Calu3 (cell line): ENCODE results near the gene KRT40. TPM values are rescaled to one million over a fixed set of nuclear protein-coding genes. Genes with fewer than 3 reads are reported as not detected.

Experiments used
- BruUV-seq: library from RNA; stranded (reverse); fragments of 400-500 nt; replicated peaks from 2 replicates; lab custom pipeline; 2021; lab: Mats Ljungman, UMichigan
- CTCF ChIA-PET: fragments of 300-600 bp; sonication (Branson Sonifier 250); formaldehyde crosslinking; loops from one replicate; lab custom pipeline; 2022; ENCODE audit warnings: antibody characterized with exemption; lab: Charles Lee
- DNase-seq: peaks from one replicate; pipeline ENCODE4 v3.0.0; 2022
- H3K27ac Mint-ChIP-seq: one replicate; pipeline ENCODE4 v1.8.0; 2022; ENCODE audit warnings: mixed read lengths; ENCODE audit not compliant: unreplicated experiment
- H3K27me3 Mint-ChIP-seq: one replicate; pipeline ENCODE4 v1.8.0; 2022; ENCODE audit warnings: mixed read lengths; ENCODE audit not compliant: unreplicated experiment
- H3K36me3 Mint-ChIP-seq: one replicate; pipeline ENCODE4 v1.8.0; 2022; ENCODE audit warnings: mild to moderate bottlenecking, moderate library complexity, mixed read lengths; ENCODE audit not compliant: insufficient read depth, unreplicated experiment
- H3K4me1 Mint-ChIP-seq: one replicate; pipeline ENCODE4 v1.8.0; 2022; ENCODE audit warnings: mild to moderate bottlenecking, low read depth, mixed read lengths; ENCODE audit not compliant: unreplicated experiment
- H3K4me3 Mint-ChIP-seq: one replicate; pipeline ENCODE4 v1.8.0; 2022; ENCODE audit warnings: mild to moderate bottlenecking, low read depth, moderate library complexity, mixed read lengths; ENCODE audit not compliant: unreplicated experiment
- H3K9me3 Mint-ChIP-seq: one replicate; pipeline ENCODE4 v1.8.0; 2022; ENCODE audit warnings: low read depth, mixed read lengths; ENCODE audit not compliant: unreplicated experiment
- intact Hi-C: fragments of 100-400 bp; cut with micrococcal nuclease; formaldehyde crosslinking; loops from one replicate; pipeline ENCODE4 v1.10.0; 2022; ENCODE audit not compliant: unreplicated experiment
- total RNA-seq: library from RNA; stranded (reverse); gene quantifications from 2 replicates; pipeline ENCODE4 v1.2.3, GENCODE V29; 2022
- TF ChIP-seq, protein P1 (sequence below): fragments of 200-600 bp; IDR thresholded peaks from one replicate; pipeline ENCODE4 v1.8.0; 2022; ENCODE audit warnings: antibody characterized with exemption; ENCODE audit not compliant: unreplicated experiment

KRT40 gene
- total RNA-seq, 1 experiment from 2014 or later, result not detected

GRCh38 chr17:40993084-40993483, 9.0 kb upstream of the KRT40 start:
- no TSS peak for BruUV-seq
- Mint-ChIP-seq H3K27me3 (no peaks in the 10 kb centered on the region), H3K27ac (no peak overlapping the region), H3K9me3 (peaks cover 5% of the 10 kb centered on the region), H3K36me3 (no peaks in the 10 kb centered on the region), H3K4me1 (peaks cover 12% of the 10 kb centered on the region), H3K4me3 (no peak overlapping the region)
- intact Hi-C loops, result no loop called here
- no peak for DNase-seq
- CTCF ChIA-PET, result interaction anchor here (0.5 to 1.0 kb wide), 3 partner anchors 16 to 1134 kb away, joined by 3 to 11 read pairs (median 3); no protein-coding TSS in a partner anchor
- TF ChIP-seq, protein P1, sequence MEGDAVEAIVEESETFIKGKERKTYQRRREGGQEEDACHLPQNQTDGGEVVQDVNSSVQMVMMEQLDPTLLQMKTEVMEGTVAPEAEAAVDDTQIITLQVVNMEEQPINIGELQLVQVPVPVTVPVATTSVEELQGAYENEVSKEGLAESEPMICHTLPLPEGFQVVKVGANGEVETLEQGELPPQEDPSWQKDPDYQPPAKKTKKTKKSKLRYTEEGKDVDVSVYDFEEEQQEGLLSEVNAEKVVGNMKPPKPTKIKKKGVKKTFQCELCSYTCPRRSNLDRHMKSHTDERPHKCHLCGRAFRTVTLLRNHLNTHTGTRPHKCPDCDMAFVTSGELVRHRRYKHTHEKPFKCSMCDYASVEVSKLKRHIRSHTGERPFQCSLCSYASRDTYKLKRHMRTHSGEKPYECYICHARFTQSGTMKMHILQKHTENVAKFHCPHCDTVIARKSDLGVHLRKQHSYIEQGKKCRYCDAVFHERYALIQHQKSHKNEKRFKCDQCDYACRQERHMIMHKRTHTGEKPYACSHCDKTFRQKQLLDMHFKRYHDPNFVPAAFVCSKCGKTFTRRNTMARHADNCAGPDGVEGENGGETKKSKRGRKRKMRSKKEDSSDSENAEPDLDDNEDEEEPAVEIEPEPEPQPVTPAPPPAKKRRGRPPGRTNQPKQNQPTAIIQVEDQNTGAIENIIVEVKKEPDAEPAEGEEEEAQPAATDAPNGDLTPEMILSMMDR, result no peak

DNA sequence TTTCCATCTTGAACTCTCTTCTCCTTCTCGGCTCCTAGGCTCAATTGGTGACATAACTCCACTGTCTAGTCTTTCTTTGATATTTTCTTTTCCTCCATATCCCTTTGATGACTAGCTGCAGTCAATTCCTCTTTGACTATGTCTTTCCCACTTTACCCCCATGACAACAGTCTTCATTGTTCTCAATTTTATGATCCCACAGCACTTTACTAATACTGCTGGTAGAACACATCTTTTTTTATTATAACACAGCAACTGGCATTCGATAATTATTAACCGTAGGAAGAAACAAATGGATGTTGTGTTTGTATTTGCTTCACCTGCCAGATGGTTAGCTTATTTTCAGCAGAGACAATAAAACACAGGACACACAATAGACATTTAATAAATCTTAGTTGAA, 8.5 kb upstream of the KRT40 start:
- CTCF ChIA-PET, result interaction anchor here (0.5 to 1.0 kb wide), 2 partner anchors 15 to 529 kb away, joined by 3 to 11 read pairs; no protein-coding TSS in a partner anchor
- no peak for DNase-seq
- TF ChIP-seq, protein P1, result no peak
- H3K27ac Mint-ChIP-seq, result no peak overlapping the region
- peaks cover 16% of the 10 kb centered on the region for H3K4me1 Mint-ChIP-seq
- peaks cover 5% of the 10 kb centered on the region for H3K9me3 Mint-ChIP-seq
- H3K4me3 Mint-ChIP-seq, result no peak overlapping the region
- BruUV-seq, result no TSS peak
- intact Hi-C loops, result no loop called here
- H3K27me3 Mint-ChIP-seq, result no peaks in the 10 kb centered on the region
- no peaks in the 10 kb centered on the region for H3K36me3 Mint-ChIP-seq

GRCh38 chr17:40986920-40987319, 2.8 kb upstream of the KRT40 start:
- peaks cover 2% of the 10 kb centered on the region for H3K9me3 Mint-ChIP-seq
- TF ChIP-seq, protein P1, result no peak
- H3K27ac Mint-ChIP-seq, result no peak overlapping the region
- BruUV-seq, result no TSS peak
- DNase-seq, result no peak
- peaks cover 18% of the 10 kb centered on the region for H3K4me1 Mint-ChIP-seq
- H3K36me3 Mint-ChIP-seq, result no peaks in the 10 kb centered on the region
- H3K4me3 Mint-ChIP-seq, result no peak overlapping the region
- H3K27me3 Mint-ChIP-seq, result no peaks in the 10 kb centered on the region
- intact Hi-C loops, result no loop called here
- CTCF ChIA-PET, result interaction anchor here (0.7 to 1.1 kb wide), 3 partner anchors 27 to 341 kb away, joined by 3 read pairs; no protein-coding TSS in a partner anchor

GRCh38 chr17:40981115-40981514, 3.0 kb downstream of the KRT40 start:
- Mint-ChIP-seq H3K4me3 (no peak overlapping the region), H3K9me3 (no peaks in the 10 kb centered on the region), H3K27me3 (no peaks in the 10 kb centered on the region), H3K36me3 (no peaks in the 10 kb centered on the region), H3K27ac (no peak overlapping the region), H3K4me1 (peaks cover 11% of the 10 kb centered on the region)
- TF ChIP-seq, protein P1, result no peak
- CTCF ChIA-PET, result interaction anchor here (1.0 to 2.5 kb wide), 3 partner anchors 14 to 27 kb away, joined by 3 to 7 read pairs (median 5); partner anchors contain the start of gene KRT39
- intact Hi-C loops, result no loop called here
- no peak for DNase-seq
- no TSS peak for BruUV-seq
